T-helper 22 cell (primary cell): Measurements from ENCODE around the gene TAGLN3.

Experiments
- DNase-seq: peaks from one replicate; pipeline ENCODE4 v3.0.0-alpha.2; 2020; ENCODE audit warnings: low read depth

TAGLN3 gene

GRCh38 chr3:111998636-111999483, at the start of gene TAGLN3:
TAGLN3 (plus strand) TSS chr3:111998922; CDS start chr3:111999423, 501 bp downstream.
- no peak for DNase-seq

GRCh38 chr3:111949712-111950111, 49.0 kb upstream of the TAGLN3 start:
- DNase-seq: no peak

- DNase-seq: no peak
These were observed 47.7 kb upstream of the TAGLN3 start for GRCh38 chr3:111951032-111951431.

GRCh38 chr3:111952086-111952485, 46.6 kb upstream of the TAGLN3 start:
- DNase-seq: no peak

- DNase-seq: no peak
These were observed 45.8 kb upstream of the TAGLN3 start for GRCh38 chr3:111952866-111953450.

- DNase-seq: no peak
These were observed 44.3 kb upstream of the TAGLN3 start for GRCh38 chr3:111954228-111954990.

- no peak for DNase-seq
These were observed 42.8 kb upstream of the TAGLN3 start for GRCh38 chr3:111955876-111956275.

GRCh38 chr3:111956449-111956848, 42.3 kb upstream of the TAGLN3 start:
- no peak for DNase-seq

- no peak for DNase-seq
These were observed 41.6 kb upstream of the TAGLN3 start for GRCh38 chr3:111956995-111957734.

- no peak for DNase-seq
These were observed 37.1 kb upstream of the TAGLN3 start for GRCh38 chr3:111961461-111962164.

- DNase-seq: no peak
These were observed 35.3 kb upstream of the TAGLN3 start for GRCh38 chr3:111963424-111963823.

GRCh38 chr3:111965484-111965883, 33.2 kb upstream of the TAGLN3 start:
- no peak for DNase-seq

GRCh38 chr3:111967068-111967467, 31.7 kb upstream of the TAGLN3 start:
- DNase-seq: no peak

GRCh38 chr3:111967651-111968274, 31.0 kb upstream of the TAGLN3 start:
- peak; percentile 43 for DNase-seq

GRCh38 chr3:111968319-111969054, 30.2 kb upstream of the TAGLN3 start:
- no peak for DNase-seq

- no peak for DNase-seq
These were observed 28.3 kb upstream of the TAGLN3 start for GRCh38 chr3:111970376-111970775.

- no peak for DNase-seq
These were observed 27.1 kb upstream of the TAGLN3 start for GRCh38 chr3:111971533-111972130.

- DNase-seq: no peak
These were observed 25.8 kb upstream of the TAGLN3 start for GRCh38 chr3:111972891-111973290.

- DNase-seq: no peak
These were observed 23.6 kb upstream of the TAGLN3 start for GRCh38 chr3:111975131-111975530.

- no peak for DNase-seq
These were observed 22.5 kb upstream of the TAGLN3 start for GRCh38 chr3:111976254-111976653.
